Measurements from ENCODE around the gene IKZF5.

IKZF5 gene

DNA sequence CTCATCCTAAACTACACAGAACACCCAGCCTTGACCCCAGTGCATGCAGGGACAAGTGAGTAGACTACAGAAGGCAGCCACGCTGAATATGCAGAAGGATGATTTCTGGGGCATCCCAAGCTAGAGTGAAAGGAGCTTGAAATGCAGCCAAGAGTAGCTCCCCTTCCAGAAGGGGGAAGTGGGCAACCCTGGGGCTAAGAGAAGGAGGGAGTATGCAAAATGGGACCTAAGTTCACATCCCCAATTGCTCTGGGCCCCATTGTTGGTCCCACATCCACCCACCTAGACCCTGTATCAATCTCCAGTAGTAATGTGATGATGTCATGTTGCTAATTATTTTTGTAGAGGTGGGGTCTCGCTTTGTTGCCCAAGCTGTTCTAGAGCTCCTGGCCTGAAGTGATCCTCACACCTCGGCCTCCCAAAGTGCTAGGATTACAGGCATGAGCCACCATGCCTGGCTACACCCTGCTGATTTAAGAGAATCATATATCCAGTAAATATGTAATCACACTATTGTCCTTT lies 34.0 kb downstream of the IKZF5 start:
- H4K20me1 ChIP-seq (ENCODE audit: insufficient read depth, low read length) = no peaks in the 10 kb centered on the region
- no peaks in the 10 kb centered on the region for H3K9me2 ChIP-seq (replicated peaks; ENCODE audit: insufficient read depth, low read length)
- no peaks in the 10 kb centered on the region for H3K36me3 ChIP-seq (replicated peaks; ENCODE audit: insufficient read depth, low read length)
- H3K27ac ChIP-seq (ENCODE audit: low read length) = no peak overlapping the region
- TF ChIP-seq EZH2 (optimal IDR thresholded peaks at IDR 0.05; ENCODE audit: low read depth, low read length) = no peak
- TF ChIP-seq, protein P1, sequence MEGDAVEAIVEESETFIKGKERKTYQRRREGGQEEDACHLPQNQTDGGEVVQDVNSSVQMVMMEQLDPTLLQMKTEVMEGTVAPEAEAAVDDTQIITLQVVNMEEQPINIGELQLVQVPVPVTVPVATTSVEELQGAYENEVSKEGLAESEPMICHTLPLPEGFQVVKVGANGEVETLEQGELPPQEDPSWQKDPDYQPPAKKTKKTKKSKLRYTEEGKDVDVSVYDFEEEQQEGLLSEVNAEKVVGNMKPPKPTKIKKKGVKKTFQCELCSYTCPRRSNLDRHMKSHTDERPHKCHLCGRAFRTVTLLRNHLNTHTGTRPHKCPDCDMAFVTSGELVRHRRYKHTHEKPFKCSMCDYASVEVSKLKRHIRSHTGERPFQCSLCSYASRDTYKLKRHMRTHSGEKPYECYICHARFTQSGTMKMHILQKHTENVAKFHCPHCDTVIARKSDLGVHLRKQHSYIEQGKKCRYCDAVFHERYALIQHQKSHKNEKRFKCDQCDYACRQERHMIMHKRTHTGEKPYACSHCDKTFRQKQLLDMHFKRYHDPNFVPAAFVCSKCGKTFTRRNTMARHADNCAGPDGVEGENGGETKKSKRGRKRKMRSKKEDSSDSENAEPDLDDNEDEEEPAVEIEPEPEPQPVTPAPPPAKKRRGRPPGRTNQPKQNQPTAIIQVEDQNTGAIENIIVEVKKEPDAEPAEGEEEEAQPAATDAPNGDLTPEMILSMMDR (IDR thresholded peaks at IDR 0.05; ENCODE audit: low read length) = no peak
- no peak for TF ChIP-seq EZH2phosphoT487 (IDR thresholded peaks at IDR 0.05; ENCODE audit: low read length)
- H3K27me3 ChIP-seq (replicated peaks; ENCODE audit: insufficient read depth, low read length) = no peaks in the 10 kb centered on the region
- DNase-seq = no peak
- H3K9ac ChIP-seq (ENCODE audit: low read length) = no peak overlapping the region
- H2AFZ ChIP-seq (ENCODE audit: low read length) = no peak overlapping the region
- no peak overlapping the region for H3K4me3 ChIP-seq (ENCODE audit: low read length)
- H3K4me1 ChIP-seq (ENCODE audit: low read length) = no peaks in the 10 kb centered on the region
- no peaks in the 10 kb centered on the region for H3F3A ChIP-seq (ENCODE audit: insufficient read depth, low read length)
- H3K9me3 ChIP-seq (replicated peaks; ENCODE audit: insufficient read depth, low read length) = no peaks in the 10 kb centered on the region
- H3K4me2 ChIP-seq (ENCODE audit: low read depth, low read length) = no peak overlapping the region
- H3K79me2 ChIP-seq (ENCODE audit: low read length) = no peaks in the 10 kb centered on the region

GRCh38 chr10:122974023-122974422 lies 34.6 kb downstream of the IKZF5 start:
- Histone ChIP-seq H3K4me1 (ENCODE audit: low read length) (no peaks in the 10 kb centered on the region), H3K79me2 (ENCODE audit: low read length) (no peaks in the 10 kb centered on the region), H3K9me3 (replicated peaks; ENCODE audit: insufficient read depth, low read length) (no peaks in the 10 kb centered on the region), H4K20me1 (ENCODE audit: insufficient read depth, low read length) (no peaks in the 10 kb centered on the region), H2AFZ (ENCODE audit: low read length) (no peak overlapping the region), H3K4me3 (ENCODE audit: low read length) (no peak overlapping the region), H3K27ac (ENCODE audit: low read length) (no peak overlapping the region), H3K9me2 (replicated peaks; ENCODE audit: insufficient read depth, low read length) (no peaks in the 10 kb centered on the region), H3K27me3 (replicated peaks; ENCODE audit: insufficient read depth, low read length) (no peaks in the 10 kb centered on the region), H3K36me3 (replicated peaks; ENCODE audit: insufficient read depth, low read length) (no peaks in the 10 kb centered on the region), H3K9ac (ENCODE audit: low read length) (no peak overlapping the region), H3F3A (ENCODE audit: insufficient read depth, low read length) (no peaks in the 10 kb centered on the region), H3K4me2 (ENCODE audit: low read depth, low read length) (no peak overlapping the region)
- DNase-seq = no peak
- TF ChIP-seq, protein P1 (IDR thresholded peaks at IDR 0.05; ENCODE audit: low read length) = no peak
- no peak for TF ChIP-seq EZH2 (optimal IDR thresholded peaks at IDR 0.05; ENCODE audit: low read depth, low read length)
- TF ChIP-seq EZH2phosphoT487 (IDR thresholded peaks at IDR 0.05; ENCODE audit: low read length) = no peak

DNA sequence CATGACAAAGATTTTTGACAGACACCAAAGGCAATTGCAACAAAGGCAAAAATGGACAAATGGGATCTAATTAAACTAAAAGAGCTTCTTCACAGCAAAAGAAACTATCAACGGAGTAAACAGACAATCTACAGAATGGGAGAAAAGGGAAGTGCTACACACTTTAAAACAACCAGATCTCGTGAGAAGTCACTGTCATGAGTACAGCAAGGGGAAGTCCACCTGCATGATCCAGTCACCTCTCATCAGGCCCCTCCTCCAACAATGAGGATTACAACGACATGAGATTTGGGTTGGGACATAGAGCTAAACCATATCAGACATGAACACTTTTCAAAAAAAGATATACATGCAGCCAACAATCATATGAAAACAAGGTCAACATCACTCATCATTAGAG lies 39.9 kb downstream of the IKZF5 start:
- H3K9me3 ChIP-seq (replicated peaks; ENCODE audit: insufficient read depth, low read length) = no peaks in the 10 kb centered on the region
- no peak overlapping the region for H3K9ac ChIP-seq (ENCODE audit: low read length)

More for the DNA sequence above, 39.9 kb downstream of the IKZF5 start:
- H3F3A ChIP-seq (ENCODE audit: insufficient read depth, low read length) = no peaks in the 10 kb centered on the region
- H3K4me3 ChIP-seq (ENCODE audit: low read length) = no peak overlapping the region
- H3K4me2 ChIP-seq (ENCODE audit: low read depth, low read length) = no peak overlapping the region
- no peaks in the 10 kb centered on the region for H3K9me2 ChIP-seq (replicated peaks; ENCODE audit: insufficient read depth, low read length)
- no peak for TF ChIP-seq EZH2phosphoT487 (IDR thresholded peaks at IDR 0.05; ENCODE audit: low read length)
- TF ChIP-seq, protein P1 (IDR thresholded peaks at IDR 0.05; ENCODE audit: low read length) = no peak
- TF ChIP-seq EZH2 (optimal IDR thresholded peaks at IDR 0.05; ENCODE audit: low read depth, low read length) = no peak
- H3K79me2 ChIP-seq (ENCODE audit: low read length) = no peaks in the 10 kb centered on the region
- no peaks in the 10 kb centered on the region for H4K20me1 ChIP-seq (ENCODE audit: insufficient read depth, low read length)
- H3K4me1 ChIP-seq (ENCODE audit: low read length) = no peaks in the 10 kb centered on the region
- no peaks in the 10 kb centered on the region for H3K27me3 ChIP-seq (replicated peaks; ENCODE audit: insufficient read depth, low read length)
- H3K27ac ChIP-seq (ENCODE audit: low read length) = no peak overlapping the region
- H3K36me3 ChIP-seq (replicated peaks; ENCODE audit: insufficient read depth, low read length) = no peaks in the 10 kb centered on the region
- no peak for DNase-seq
- H2AFZ ChIP-seq (ENCODE audit: low read length) = no peak overlapping the region

Data from MM.1S (cell line).